SK-N-SH treated with all-trans-retinoic acid at 6 μM for 48 hours (cell line): ENCODE data around the gene OVOL3.

Source experiments
- ATAC-seq: fragments of 200-7000 bp; cut with Tn5 transposase; 3 replicates; pipeline ENCODE4 v1.9.1; 2020; ENCODE audit warnings: mild to moderate bottlenecking, moderate library complexity
- ARNTL ChIP-seq: fragments of 450-650 bp; formaldehyde crosslinking; IDR thresholded peaks from 2 replicates; pipeline ENCODE4 v1.5.0; 2020; ENCODE audit warnings: low read depth, mild to moderate bottlenecking, moderate library complexity, borderline replicate concordance
- BACH2 ChIP-seq: fragments of 250-450 bp; sonication (Bioruptor Pico); IDR thresholded peaks from 2 replicates; pipeline ENCODE4 v1.9.0; 2021; ENCODE audit warnings: mild to moderate bottlenecking, borderline replicate concordance
- CREB5 ChIP-seq: fragments of 250-450 bp; sonication (Bioruptor Pico); IDR thresholded peaks from 2 replicates; pipeline ENCODE4 v1.5.1; 2020; ENCODE audit warnings: low read depth, mild to moderate bottlenecking, moderate library complexity
- CSDC2 ChIP-seq: fragments of 250-450 bp; sonication (Bioruptor Pico); IDR thresholded peaks from 2 replicates; pipeline ENCODE4 v1.5.0; 2020; ENCODE audit warnings: mild to moderate bottlenecking, moderate library complexity
- CSRNP3 ChIP-seq: fragments of 250-450 bp; sonication (Bioruptor Pico); IDR thresholded peaks from 2 replicates; pipeline ENCODE4 v1.5.1; 2021; ENCODE audit warnings: mild to moderate bottlenecking, moderate library complexity
- GLIS3 ChIP-seq: fragments of 250-450 bp; sonication (Bioruptor Pico); IDR thresholded peaks from 2 replicates; pipeline ENCODE4 v1.5.0; 2020; ENCODE audit warnings: mild to moderate bottlenecking, moderate library complexity
- ISL1 ChIP-seq: fragments of 250-450 bp; sonication (Bioruptor Pico); IDR thresholded peaks from 2 replicates; pipeline ENCODE4 v2.1.2; 2022; ENCODE audit warnings: mild to moderate bottlenecking, moderate library complexity
- OSR1 ChIP-seq: fragments of 250-450 bp; sonication (Bioruptor Pico); IDR thresholded peaks from 2 replicates; pipeline ENCODE4 v1.8.0; 2022; ENCODE audit warnings: moderate library complexity, mild to moderate bottlenecking, inconsistent platforms
- PATZ1 ChIP-seq: fragments of 250-450 bp; sonication (Bioruptor Pico); IDR thresholded peaks from 2 replicates; pipeline ENCODE4 v1.8.0; 2020; ENCODE audit warnings: mild to moderate bottlenecking, moderate library complexity, borderline replicate concordance
- PPARA ChIP-seq: fragments of 250-450 bp; sonication (Bioruptor Pico); IDR thresholded peaks from 2 replicates; pipeline ENCODE4 v1.5.0; 2020; ENCODE audit warnings: mild to moderate bottlenecking, borderline replicate concordance
- RARB ChIP-seq: fragments of 250-450 bp; sonication (Bioruptor Pico); IDR thresholded peaks from 2 replicates; pipeline ENCODE4 v1.8.0; 2021; ENCODE audit warnings: mild to moderate bottlenecking, moderate library complexity
- SNAI2 ChIP-seq: fragments of 250-450 bp; sonication (Bioruptor Pico); IDR thresholded peaks from 2 replicates; pipeline ENCODE4 v1.5.0; 2020; ENCODE audit warnings: mild to moderate bottlenecking, moderate library complexity
- TCF4 ChIP-seq: fragments of 250-450 bp; sonication (Bioruptor Pico); IDR thresholded peaks from 2 replicates; pipeline ENCODE4 v1.8.0; 2021; ENCODE audit warnings: mild to moderate bottlenecking, moderate library complexity, borderline replicate concordance
- TOX ChIP-seq: fragments of 250-450 bp; sonication (Bioruptor Pico); IDR thresholded peaks from 2 replicates; pipeline ENCODE4 v1.8.0; 2021; ENCODE audit warnings: mild to moderate bottlenecking, moderate library complexity, borderline replicate concordance
- TSHZ2 ChIP-seq: fragments of 250-450 bp; sonication (Bioruptor Pico); IDR thresholded peaks from 2 replicates; pipeline ENCODE4 v1.5.0; 2020; ENCODE audit warnings: mild to moderate bottlenecking, moderate library complexity
- ZC3H10 ChIP-seq: fragments of 250-450 bp; sonication (Bioruptor Pico); IDR thresholded peaks from 2 replicates; pipeline ENCODE4 v1.5.1; 2021; ENCODE audit warnings: mild to moderate bottlenecking, moderate library complexity
- ZFP3 ChIP-seq: fragments of 250-450 bp; sonication (Bioruptor Pico); IDR thresholded peaks from 2 replicates; pipeline ENCODE4 v1.5.0; 2020; ENCODE audit warnings: mild to moderate bottlenecking, moderate library complexity
- ZFP30 ChIP-seq: fragments of 450-650 bp; formaldehyde crosslinking; IDR thresholded peaks from 2 replicates; pipeline ENCODE4 v1.5.0; 2022; ENCODE audit warnings: mild to moderate bottlenecking, moderate library complexity
- ZNF565 ChIP-seq: fragments of 450-650 bp; formaldehyde crosslinking; conservative IDR thresholded peaks from 2 replicates; pipeline ENCODE4 v1.5.0; 2020; ENCODE audit warnings: low read depth, mild to moderate bottlenecking, moderate library complexity
- ZNF70 ChIP-seq: fragments of 450-650 bp; formaldehyde crosslinking; IDR thresholded peaks from 2 replicates; pipeline ENCODE4 v1.5.0; 2020; ENCODE audit warnings: mild to moderate bottlenecking, moderate library complexity
- ZNF8 ChIP-seq: fragments of 450-650 bp; formaldehyde crosslinking; IDR thresholded peaks from 2 replicates; pipeline ENCODE4 v1.5.0; 2020; ENCODE audit warnings: mild to moderate bottlenecking, moderate library complexity
- TF ChIP-seq, protein P1 (sequence below): fragments of 250-450 bp; sonication (Bioruptor Pico); IDR thresholded peaks from 2 replicates; pipeline ENCODE4 v1.8.0; 2021; ENCODE audit warnings: low read depth, mild to moderate bottlenecking, moderate library complexity, borderline replicate concordance

Gene OVOL3

GRCh38 chr19:36081385-36081784 lies 29.6 kb upstream of the OVOL3 start (continued):
- TF ChIP-seq ZNF565 (CRISPR knock-in tag): no peak

DNA sequence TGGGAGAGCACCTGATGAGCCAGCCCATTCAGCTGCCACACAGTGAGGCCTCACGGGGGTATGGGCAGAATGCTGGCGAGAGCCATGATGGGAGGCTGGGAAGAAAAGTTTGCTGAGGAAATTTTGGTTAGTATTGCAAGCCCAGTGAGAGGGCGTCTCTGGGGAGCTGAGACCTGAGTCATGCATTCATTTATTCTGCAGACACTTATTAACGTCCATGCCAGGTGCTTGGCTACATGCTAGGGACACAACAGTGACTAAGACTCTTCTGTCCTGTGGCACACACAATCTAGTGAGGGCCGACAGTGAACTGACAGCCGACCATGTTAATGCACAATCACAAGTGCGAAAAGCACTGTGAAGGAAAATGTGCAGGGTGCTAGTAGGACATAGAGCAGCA lies 29.0 kb upstream of the OVOL3 start:
- ATAC-seq: no peak

GRCh38 chr19:36082916-36083315 lies 28.0 kb upstream of the OVOL3 start:
- TF ChIP-seq CSDC2 (CRISPR knock-in tag): no peak
- TF ChIP-seq TSHZ2 (CRISPR knock-in tag): no peak
- TF ChIP-seq TOX (CRISPR knock-in tag): no peak
- no peak for TF ChIP-seq CREB5 (CRISPR knock-in tag)
- no peak for TF ChIP-seq GLIS3 (CRISPR knock-in tag)
- no peak for TF ChIP-seq ZNF8 (CRISPR knock-in tag)
- TF ChIP-seq CSRNP3 (CRISPR knock-in tag): no peak
- TF ChIP-seq, protein P1, sequence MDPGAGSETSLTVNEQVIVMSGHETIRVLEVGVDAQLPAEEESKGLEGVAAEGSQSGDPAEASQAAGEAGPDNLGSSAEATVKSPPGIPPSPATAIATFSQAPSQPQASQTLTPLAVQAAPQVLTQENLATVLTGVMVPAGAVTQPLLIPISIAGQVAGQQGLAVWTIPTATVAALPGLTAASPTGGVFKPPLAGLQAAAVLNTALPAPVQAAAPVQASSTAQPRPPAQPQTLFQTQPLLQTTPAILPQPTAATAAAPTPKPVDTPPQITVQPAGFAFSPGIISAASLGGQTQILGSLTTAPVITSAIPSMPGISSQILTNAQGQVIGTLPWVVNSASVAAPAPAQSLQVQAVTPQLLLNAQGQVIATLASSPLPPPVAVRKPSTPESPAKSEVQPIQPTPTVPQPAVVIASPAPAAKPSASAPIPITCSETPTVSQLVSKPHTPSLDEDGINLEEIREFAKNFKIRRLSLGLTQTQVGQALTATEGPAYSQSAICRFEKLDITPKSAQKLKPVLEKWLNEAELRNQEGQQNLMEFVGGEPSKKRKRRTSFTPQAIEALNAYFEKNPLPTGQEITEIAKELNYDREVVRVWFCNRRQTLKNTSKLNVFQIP (CRISPR knock-in tag): no peak
- no peak for TF ChIP-seq SNAI2 (CRISPR knock-in tag)
- no peak for TF ChIP-seq ZC3H10 (CRISPR knock-in tag)
- TF ChIP-seq ZFP3 (CRISPR knock-in tag): no peak
- no peak for TF ChIP-seq ZNF565 (CRISPR knock-in tag)
- TF ChIP-seq ZNF70 (CRISPR knock-in tag): no peak
- TF ChIP-seq TCF4 (CRISPR knock-in tag): no peak
- no peak for TF ChIP-seq OSR1
- TF ChIP-seq BACH2 (CRISPR knock-in tag): no peak
- TF ChIP-seq ZFP30 (CRISPR knock-in tag): no peak
- TF ChIP-seq ARNTL (CRISPR knock-in tag): no peak
- no peak for TF ChIP-seq PPARA (CRISPR knock-in tag)
- TF ChIP-seq RARB (CRISPR knock-in tag): no peak
- no peak for ATAC-seq

More for the DNA sequence above, 29.0 kb upstream of the OVOL3 start:
- TF ChIP-seq, protein P1 (CRISPR knock-in tag): no peak
- TF ChIP-seq ZNF70 (CRISPR knock-in tag) (no peak), OSR1 (no peak), RARB (CRISPR knock-in tag) (no peak), ISL1 (CRISPR knock-in tag) (no peak), SNAI2 (CRISPR knock-in tag) (no peak), BACH2 (CRISPR knock-in tag) (no peak), TCF4 (CRISPR knock-in tag) (no peak), PATZ1 (CRISPR knock-in tag) (no peak)
